Activated CD4-positive, alpha-beta T cell treated with anti-CD3 and anti-CD28 coated beads, Interleukin-2, amount 50 U/mL, for 24 hours (primary cell): ENCODE data around the gene FAHD1.
"Not testable (repeated sequence)": the region's sequence is repeated elsewhere in the genome, so short reads cannot be mapped to it uniquely, and the experiment has no call there.

ENCODE experiments used
- DNase-seq, 2 donors: peaks; one replicate each; pipeline ENCODE4 v3.0.0-alpha.2; 2020; ENCODE audit warnings: low read depth in 1 of 2, low spot score in 1 of 2

Gene FAHD1

DNA sequence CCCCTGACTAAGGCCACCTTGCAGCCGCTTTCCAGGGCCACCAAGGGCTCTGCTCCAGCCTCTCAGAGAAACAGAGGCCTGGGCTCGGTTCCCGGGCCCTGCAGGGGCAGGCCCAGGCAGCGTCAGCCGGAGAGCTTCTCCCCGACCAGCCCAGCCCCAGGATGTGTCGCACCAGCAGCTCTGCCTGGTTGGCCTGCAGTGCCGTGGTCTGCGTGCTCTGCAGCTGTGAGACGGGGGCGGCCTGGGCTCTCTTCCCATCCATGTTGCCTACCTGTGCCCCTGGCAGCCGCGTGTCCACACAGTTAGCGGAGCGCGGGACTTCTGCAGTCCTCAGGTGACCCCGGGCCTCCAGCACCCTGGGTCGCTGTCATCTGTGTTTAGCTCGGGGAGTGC lies 38.3 kb upstream of the FAHD1 start:
- DNase-seq: no peak

DNA sequence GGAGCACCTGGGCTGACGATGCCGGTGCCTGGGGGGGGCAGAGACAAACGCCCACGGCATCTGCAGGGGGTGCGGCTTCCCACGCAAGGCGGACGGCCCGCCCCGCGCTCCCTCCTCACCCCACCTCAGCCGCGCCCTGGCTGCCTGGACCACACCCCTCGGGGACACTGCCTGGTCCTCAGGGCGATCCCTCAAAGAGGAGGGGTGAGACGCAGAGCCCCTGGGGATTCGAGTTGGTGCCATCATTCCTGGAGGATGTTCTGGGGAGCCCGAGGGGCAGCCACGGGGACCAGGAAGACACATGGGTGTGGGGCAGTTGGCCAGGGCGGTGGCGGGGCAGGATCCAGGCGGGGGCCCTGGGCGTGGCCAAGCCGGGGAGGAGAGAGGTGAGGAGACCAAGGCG lies 37.4 kb upstream of the FAHD1 start:
- DNase-seq: no peak

DNA sequence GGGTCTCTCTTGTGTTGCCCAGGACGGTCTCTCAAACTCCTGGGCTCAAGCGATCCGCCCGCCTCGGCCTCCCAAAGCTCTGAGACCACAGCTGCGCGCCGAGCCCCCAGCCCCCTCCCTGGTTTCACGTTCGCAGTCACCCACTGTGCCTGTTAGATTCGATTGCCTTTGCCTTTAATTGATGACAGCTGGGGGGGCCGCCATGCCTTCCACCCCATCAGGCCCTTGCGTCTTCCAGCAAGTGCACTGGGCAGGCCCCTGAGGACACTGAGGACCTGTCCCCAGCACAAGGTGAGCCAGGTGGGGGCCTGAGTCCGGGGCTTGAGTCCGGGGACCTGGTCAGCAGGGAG lies 36.8 kb upstream of the FAHD1 start:
- no peak for DNase-seq

DNA sequence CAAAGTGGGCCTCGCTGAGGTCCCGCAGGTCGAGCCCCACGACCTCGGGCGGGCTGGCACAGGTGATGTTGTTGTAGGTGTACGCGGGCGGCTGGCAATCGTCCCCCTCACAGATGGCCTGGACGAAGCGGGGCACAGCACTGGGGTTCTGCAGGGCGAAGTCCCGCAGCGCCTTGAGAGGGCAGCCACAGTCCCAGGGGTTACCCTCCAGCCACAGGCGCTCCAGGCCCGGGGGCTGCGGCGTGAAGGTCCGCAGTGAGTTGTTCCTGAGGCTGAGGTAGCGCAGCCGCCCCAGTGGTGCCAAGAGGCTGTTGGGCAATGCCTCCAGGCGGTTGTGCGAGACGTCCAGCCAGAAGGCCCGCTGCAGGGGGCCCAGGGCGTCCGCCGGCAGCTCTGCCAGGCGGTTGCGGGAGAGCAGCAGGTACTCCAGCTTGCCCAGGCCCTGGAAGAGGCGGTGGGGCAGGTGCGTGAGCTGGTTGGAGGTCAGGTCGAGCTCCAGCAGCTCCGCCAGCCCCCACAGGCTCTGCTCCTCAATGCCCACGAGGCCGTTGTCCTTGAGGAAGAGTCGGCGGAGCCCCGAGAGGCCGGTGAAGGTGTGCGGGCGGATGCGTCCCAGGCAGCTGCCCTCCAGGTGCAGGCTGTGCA lies 36.3 kb upstream of the FAHD1 start:
- no peak for DNase-seq

DNA sequence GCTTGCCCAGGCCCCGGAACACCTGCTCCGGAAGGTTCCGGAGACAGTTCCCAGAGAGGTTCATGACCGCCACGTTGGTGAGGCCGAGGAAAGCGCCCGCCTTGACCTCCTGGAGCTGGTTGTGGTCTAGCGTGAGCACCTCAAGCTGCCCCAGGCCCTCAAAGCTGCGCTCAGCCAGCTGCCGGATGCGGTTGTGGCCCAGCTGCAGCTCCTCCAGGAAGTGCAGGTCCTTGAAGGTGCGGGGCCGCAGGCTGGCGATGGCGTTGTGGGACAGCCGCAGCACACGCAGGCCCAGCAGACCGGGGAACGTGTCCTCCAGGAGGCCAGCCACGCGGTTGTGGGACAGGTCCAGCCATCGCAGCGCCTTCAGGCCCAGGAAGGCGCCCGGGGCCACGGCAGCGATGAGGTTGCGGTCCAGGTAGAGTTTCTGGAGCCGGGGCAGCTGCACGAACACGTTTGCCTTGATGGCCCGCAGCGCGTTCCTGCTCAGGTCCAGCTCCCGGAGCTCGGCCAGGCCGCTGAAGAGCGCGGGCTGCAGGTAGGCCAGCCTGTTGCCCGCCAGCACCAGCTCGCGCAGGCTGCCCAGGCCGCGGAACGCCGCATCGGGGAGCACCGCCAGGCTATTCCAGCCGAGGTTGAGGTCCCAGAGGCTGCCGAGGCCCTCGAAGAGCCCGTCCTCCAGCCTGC lies 35.6 kb upstream of the FAHD1 start:
- no peak for DNase-seq

DNA sequence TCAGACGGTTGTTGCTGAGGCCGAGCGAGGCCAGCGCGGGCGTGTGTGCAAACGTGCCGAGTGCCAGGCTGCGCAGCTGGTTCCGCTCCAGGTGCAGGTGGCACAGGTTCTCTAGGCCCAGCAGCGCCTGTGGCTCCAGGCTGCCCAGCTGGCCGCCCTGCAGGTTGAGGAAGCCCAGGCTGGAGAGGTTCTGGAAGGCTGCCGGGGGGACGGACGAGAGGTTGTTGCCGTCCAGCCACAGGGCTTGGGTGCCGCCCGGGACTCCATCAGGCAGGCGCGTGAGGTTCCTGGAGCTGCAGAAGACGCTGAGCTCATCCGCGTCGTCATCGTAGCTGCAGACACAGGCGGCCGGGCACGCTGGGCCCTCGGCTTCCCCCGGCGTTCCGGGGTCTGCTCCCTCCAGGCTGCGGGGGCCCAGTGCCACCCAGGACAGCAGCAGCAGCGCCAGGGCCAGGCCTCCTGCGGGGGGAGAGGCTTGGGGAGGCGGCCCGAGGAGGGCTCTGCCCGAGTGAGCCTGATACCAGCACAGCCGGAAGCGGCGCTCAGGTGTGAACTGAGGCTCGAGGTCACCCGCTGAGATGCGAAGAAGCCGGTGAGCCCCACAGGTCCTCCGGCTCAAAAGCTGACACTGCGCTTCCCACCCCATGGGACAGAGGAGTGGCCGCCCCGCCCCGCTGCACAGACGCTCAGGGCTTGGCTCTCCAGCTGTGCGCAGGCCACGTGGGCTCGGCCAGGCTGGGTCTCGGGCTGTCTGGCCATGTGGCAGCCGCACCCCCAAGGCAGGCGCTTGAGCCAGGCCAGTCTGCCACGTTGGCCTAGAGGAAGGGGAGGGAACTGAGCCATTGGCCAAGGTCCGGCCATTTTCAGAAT lies 34.8 kb upstream of the FAHD1 start:
- DNase-seq: no peak

DNA sequence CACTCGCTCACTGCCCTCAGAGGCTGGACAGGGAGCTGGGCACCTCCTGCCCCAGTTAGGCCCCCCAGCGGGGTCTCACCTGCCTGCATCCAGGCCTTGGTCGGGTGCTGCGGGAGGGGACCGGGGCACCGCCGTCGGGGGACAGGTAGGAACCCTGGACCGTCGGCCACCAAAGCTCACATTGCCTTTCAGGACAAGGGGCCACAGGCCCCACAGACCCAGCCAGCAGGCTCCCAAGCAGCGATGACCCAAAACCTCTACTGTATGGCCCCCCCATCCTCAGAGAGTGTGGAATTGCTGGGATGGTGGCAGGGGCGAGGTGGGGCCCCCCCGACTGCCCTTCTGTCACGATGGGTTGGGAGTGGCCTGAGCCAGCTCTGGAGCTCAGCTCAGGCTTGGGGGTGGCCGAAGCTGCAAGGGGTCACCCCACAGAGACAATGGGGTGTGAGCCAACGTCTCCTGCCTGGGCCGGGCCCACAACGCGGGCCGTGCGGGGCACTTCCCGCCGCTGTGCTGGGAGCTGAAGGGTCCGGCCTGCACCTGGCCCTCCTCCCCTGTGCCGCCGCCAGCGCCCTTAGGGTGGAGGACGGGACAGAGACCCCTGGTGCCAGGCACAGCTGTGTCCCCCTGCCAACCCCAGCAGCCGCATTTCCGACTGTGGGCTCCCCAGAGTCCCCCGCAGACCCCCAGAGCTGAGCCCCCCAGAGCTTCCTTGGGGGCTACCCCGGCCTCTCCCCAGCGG lies 34.0 kb upstream of the FAHD1 start:
- DNase-seq: no peak

DNA sequence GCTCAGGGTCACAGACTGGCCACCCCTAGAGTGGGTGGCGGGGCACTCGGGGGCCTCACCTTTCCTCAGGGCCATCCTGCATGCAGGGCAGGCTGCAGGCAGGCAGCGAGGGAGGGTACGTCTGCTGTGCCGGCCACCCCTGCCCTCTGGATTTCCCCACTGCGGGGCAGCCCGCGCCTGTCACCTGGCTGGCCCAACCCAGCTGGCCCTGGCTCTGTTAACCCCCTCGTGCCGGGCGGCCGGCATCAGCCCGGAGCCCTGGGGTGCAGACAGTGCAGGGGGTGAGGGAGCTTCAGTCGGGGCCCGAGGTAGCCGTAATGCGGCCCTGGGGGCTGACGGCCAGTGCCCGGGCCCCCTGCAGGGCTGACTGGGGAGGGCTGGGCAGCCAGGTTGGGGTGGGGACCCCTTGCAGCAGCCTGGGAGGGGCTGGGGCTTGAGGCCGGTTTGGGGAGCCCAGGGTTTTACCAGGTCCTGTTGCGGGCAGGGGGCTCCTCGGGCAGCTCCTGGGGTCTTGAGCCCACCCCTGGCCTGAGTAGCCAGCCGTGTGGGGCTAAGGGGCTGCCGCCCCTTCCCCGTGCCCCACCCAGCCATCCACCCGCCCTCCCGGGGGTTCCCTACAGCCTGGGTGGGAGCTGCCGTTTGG lies 33.3 kb upstream of the FAHD1 start, which contains the start of gene IGFALS:
IGFALS (minus strand) TSS at position 128 of the 643 bp plus-strand sequence; CDS start at position 75, 53 bp downstream.
- no peak for DNase-seq

DNA sequence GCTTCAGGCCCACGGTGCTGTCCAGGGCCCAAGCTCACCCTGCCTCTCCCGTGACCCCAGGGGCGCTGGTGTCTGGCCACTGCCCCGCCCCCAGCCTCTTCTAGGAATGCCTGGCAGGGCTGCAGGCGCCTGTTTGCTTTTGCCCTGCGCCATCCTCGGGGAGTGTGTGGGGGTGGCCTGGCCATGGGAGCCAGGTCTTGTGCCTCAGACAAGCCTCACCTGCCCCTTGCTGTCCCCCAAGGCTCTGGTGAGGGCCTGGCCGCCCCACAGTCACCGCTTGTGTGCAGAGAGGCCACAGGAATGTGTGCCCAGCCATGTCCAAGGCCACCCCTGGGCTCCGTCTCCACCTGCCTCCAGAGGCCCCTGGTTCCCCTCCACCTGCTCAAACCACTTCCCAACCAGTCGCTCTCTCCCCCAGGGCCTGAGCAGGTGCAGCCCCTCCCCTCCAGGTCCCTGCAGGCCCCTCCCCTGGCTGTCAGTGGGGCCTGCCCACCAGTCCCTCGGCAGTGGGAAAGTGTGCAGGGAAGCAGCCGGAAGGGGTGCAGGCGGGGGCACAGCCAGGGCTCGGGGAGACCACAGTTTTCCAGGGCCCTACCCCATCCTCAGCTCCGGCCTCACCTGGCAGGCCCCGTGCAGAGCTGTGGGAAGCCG lies 32.7 kb upstream of the FAHD1 start:
- DNase-seq: no peak

DNA sequence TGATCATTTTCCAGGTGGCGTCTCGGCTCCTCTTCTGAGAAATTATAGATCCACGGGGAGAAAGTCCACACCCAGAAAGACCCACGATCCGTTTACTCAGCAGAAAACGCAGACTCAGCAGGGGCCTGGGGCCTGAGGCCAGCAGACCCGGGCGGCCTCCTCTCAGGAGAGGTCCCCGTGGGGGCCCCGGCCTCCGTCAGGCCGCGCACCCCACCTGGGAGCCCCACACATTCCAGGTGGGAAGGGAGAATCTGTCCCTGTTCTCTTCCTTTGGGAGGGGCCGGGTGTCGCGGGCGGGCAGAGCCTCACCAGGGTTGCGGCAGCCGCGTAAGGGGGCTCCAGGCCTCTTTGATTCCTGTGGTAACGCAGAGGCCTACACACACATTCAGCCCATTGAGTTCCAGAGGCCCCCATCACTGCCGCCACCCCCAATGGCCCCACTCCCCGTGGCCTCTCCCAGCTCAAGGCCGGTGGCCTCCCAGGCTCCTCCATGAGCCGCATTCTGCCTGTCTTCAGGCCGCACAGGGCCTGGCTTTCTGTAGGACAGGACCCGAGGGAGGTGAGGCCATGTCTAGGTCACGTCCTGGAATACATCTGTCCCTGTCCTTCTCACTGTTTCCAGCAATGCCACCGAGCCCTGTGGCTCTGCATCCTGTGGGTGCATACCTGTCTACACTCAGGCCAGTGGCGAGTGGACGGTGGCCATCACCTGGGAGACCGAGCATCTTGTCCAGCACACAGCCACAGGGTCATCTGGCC lies 31.9 kb upstream of the FAHD1 start:
- no peak for DNase-seq

DNA sequence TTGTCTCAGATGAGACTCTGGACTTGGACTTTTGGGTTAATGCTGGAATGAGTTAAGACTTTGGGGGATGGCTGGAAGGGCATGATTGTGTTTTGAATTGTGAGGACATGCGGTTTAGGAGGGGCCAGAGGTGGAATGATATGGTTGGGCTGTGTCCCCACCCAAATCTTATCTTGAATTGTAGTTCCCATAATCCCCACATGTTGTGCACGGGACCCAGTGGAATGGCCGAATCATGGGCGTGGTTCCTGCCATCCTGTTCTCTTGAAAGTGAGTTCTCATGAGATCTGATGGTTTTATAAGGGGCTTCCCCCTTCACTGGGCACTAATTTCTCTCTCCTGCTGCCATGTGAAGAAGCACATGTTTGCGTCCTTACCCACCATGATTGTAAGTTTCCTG lies 27.7 kb upstream of the FAHD1 start:
- not testable (repeated sequence) for DNase-seq

DNA sequence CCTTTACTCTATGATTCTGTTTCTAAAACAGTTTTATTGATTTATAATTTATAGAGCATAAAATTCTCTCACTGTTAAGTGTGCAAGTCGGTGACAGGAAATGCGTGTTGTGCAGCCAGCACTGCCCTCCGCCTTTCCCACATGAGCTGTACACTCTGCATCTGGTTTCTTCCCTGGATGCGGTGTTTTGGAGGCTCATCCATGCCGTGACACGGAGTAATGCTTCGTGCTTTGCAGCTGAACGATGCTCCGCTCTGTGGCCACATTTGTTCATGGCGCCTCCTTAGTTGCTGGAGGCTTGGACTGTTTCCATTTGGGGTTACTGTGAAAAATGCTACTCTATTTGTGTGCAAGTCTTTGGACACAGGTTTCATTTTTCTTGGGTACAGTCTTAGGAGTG lies 26.3 kb upstream of the FAHD1 start:
- no peak for DNase-seq

DNA sequence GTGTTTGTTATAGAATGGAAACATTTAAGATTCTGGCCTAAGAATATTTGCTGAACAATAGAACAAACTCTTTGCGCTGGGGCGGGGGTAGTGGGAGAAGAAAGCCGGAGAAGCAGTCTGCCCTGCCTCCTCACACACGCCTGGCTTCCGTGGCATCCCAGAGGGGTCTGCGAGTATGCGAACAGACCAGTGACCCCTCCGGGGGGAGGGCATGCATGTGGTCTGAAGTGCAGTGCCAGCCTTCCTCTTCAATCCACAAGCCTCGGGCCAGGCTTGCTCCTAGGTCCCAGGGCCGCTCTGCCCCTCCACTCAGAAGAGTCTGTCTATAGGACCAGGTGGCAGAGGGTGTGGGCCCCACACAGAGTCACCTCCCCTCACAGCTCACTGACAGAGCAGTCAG lies 19.4 kb upstream of the FAHD1 start:
- no peak for DNase-seq

DNA sequence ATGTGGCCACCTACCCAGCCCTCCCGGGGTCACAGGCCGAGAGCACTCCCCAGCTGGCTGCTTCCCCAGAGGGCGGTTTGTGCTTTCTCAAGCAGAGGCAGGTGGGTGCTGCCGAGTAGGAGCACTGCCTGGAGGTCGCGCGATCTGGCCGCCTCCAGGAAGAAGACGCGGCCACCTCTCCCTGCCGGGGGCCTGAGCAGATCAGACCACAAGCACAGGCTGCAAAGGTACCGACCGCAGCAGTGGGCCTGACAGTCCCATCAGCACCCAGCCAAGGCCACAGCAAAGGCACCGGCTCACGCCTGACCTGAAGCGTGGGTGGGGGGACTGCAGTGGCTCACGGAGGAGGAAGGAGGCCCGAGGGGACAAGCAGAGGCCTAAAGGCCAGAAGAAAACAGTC lies 18.3 kb upstream of the FAHD1 start:
- no peak for DNase-seq

DNA sequence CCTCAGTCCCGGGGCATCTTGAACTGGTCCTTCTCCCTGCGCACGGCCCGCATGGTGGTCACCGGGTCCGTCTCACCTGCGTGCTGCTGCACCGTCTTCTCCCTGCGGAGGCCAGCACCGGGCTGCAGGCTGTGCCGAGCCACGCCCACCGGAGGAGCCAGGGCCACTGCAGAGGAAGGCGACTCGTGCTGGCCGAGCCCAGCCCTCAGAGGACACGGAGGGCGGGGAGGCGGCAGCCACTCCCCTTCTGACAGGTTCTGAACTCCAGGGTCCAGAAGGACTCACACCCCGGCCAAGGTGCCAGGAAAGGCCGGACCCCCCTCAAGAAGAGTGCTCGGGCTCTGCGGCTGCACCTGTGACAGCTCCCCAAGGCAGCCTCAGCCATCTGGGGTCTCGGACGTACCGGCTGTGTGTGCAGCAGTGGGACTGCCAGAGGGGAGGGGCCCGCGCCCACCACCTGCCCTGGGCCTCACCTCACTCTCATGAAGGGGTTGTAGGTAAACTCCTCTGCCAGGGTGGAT lies 17.7 kb upstream of the FAHD1 start:
- no peak for DNase-seq

DNA sequence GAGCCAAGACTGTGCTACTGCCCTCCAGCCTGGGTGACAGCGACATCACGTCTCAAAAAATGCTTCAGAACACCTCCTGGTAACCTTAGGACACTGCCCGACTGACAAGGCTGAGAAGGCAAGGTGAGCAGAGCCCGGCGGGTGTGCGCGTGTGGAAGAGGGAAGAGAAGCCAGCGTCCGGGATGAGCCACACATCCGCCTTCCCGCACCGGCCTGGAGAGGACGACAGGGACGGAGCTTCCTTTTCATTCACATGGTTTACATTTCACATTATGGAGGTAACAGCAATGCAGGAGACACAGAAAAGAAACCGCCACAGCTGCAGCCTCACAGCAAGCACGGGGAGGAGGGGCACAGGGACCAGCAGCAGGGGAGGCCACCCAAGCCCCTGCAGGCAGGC lies 16.9 kb upstream of the FAHD1 start:
- DNase-seq: no peak

DNA sequence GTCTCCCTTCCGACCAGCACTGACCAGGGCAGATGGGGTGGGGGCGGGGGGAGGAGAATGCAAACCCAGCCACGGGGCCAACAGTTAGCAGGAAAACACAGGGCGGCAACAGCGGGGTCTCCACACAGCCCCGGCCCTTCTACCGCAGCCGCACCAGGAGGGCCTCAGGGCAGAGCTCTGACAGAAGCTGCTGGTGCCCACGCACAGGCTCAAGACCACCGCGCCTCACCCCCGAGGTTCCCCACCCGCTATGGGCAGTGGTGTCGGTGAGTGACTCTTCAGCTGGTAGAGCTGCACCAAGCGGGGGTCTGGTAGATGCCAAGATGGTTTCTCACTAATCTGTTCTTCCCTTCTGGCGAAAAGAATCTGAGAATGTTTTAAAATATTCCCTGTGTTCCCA lies 16.5 kb upstream of the FAHD1 start:
- no peak for DNase-seq

DNA sequence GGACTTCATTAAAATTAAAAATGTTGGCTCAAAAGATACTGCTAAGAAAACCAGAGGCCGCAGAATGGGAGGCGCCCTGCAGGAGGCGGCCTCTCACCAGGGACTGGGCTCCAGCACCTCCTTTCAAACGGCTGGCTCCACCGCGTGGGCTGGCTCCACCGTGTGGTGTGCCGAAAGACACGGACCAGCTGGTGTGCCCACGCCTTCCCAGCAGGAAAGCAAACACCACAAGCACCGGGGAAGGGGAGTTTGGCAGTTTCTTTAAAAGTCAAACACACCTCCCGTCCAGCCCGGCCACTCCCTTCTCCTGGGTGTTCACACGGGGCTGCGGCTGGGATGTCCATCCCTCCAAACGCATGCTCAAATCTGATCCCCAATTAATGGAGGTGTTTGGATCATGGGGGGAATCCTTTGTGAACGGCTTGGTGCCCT lies 14.3 kb upstream of the FAHD1 start:
- peak in 1 of 2 donors; percentile 40 for DNase-seq

DNA sequence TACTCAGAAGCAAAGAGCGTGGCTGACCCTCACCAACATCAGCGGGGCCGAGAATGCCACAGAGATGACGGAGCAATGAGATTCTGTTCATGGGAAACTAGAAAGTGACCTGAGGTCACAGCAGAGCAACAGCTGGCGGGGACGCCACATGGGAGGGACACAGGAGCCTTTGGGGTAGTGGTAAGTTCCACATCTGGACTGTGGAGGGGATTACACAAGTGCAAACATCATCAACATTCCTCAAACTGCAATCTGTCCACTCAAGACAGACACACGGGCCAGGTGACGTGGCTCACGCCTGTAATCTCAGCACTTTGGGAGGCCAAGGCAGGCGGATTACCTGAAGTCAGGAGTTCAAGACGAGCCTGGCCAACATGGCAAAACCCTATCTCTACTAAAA lies 11.5 kb upstream of the FAHD1 start:
- DNase-seq: no peak
